ENCODE measurements around the gene GSTM2. TPM values are rescaled to one million over a fixed set of nuclear protein-coding genes. Genes with fewer than 3 reads are reported as not detected.

The GSTM2 gene
- total RNA-seq, 1 experiment from 2014 or later = 47.3 TPM

DNA sequence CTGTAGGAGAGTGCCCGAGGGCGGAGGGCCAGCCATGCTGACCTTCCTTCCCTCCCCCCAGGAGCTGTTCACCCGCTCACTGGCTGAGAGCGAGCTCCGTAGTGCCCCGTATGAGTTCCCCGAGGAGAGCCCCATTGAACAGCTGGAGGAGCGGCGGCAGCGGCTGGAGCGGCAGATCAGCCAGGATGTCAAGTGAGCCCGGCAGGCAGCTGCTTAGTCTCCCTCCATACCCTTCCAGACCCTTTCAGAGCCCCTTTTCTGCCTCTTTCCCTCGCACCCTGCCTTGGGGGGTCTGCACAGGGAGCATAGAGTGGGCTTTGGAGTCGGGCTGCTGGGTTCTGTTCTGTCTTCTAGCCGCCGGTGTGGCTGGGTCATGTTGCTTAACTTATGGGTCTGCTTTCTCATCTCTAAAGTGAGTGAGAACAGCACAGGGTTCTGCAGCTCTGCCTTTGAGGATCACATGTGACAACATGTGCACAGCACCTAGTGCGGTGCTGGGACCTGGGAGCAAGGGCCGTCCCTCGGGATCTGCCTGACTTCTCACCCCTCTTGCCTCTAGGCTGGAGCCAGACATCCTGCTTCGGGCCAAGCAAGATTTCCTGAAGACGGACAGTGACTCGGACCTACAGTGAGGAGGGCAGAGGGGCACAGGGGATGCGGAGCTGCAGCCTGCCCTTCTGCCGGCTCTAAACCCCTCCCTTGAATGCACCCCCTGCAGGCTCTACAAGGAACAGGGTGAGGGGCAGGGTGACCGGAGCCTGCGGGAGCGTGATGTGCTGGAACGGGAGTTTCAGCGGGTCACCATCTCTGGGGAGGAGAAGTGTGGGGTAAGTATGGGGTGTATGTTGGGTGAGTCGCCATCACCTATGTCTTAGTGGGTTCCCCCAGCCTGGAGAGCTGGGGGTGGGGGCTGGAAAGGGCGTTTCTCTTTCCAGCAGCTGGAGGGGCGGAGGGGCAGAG lies 42.0 kb upstream of the GSTM2 start:
- POLR2A ChIA-PET (ENCODE audit: low non-redundant PET) = no interaction called here
- intact Hi-C loops (cut with micrococcal nuclease; ENCODE audit: unreplicated experiment) = no loop called here
- Histone ChIP-seq H3K27ac (ENCODE audit: low read depth, low read length, poor library complexity, severe bottlenecking) (no peak overlapping the region), H3K9me3 (ENCODE audit: low read depth, low read length, poor library complexity, severe bottlenecking) (no peaks in the 10 kb centered on the region), H3K27me3 (replicated peaks; ENCODE audit: insufficient read depth, low read depth, low read length, poor library complexity) (no peaks in the 10 kb centered on the region), H3K4me1 (ENCODE audit: insufficient read depth, low read length, poor library complexity, severe bottlenecking) (peaks cover 30% of the 10 kb centered on the region), H3K36me3 (ENCODE audit: insufficient read depth, low read length, poor library complexity, severe bottlenecking) (peaks cover 42% of the 10 kb centered on the region), H3K4me3 (ENCODE audit: low read depth, low read length, poor library complexity, severe bottlenecking) (no peak overlapping the region)
- CTCF ChIA-PET = no interaction called here
- TF ChIP-seq, protein P1, sequence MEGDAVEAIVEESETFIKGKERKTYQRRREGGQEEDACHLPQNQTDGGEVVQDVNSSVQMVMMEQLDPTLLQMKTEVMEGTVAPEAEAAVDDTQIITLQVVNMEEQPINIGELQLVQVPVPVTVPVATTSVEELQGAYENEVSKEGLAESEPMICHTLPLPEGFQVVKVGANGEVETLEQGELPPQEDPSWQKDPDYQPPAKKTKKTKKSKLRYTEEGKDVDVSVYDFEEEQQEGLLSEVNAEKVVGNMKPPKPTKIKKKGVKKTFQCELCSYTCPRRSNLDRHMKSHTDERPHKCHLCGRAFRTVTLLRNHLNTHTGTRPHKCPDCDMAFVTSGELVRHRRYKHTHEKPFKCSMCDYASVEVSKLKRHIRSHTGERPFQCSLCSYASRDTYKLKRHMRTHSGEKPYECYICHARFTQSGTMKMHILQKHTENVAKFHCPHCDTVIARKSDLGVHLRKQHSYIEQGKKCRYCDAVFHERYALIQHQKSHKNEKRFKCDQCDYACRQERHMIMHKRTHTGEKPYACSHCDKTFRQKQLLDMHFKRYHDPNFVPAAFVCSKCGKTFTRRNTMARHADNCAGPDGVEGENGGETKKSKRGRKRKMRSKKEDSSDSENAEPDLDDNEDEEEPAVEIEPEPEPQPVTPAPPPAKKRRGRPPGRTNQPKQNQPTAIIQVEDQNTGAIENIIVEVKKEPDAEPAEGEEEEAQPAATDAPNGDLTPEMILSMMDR (conservative IDR thresholded peaks at IDR 0.05; ENCODE audit: low read depth, low read length) = no peak
- TF ChIP-seq EZH2 (IDR thresholded peaks at IDR 0.05; ENCODE audit: borderline replicate concordance, low read depth, low read length, poor library complexity, severe bottlenecking) = no peak
- no TSS peak for BruUV-seq (replicated peaks)
- DNase-seq (ENCODE audit: low spot score) = no peak

DNA sequence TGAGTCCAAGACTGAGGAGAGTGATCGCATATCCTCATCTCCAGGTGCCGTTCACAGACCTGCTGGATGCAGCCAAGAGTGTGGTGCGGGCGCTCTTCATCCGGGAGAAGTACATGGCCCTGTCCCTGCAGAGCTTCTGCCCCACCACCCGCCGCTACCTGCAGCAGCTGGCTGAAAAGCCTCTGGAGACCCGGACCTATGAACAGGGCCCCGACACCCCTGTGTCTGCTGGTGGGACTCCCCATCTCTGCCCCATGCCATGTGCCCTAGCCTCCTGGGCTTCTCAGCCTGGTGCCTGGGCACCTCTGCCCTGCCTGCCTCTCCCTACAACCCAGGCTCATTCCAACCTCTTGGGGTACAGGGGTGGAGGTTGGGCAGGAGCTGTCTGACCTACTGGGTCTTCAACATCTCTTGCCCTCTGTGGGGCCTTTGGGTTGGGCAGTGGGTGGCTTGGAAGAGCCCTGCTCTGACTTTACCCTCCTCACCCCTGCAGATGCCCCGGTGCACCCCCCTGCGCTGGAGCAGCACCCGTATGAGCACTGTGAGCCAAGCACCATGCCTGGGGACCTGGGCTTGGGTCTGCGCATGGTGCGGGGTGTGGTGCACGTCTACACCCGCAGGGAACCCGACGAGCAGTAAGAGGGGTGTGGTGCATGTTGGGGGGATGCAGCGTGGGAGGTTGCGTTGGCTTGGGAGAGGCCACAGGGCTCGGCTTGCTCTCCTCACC lies 41.0 kb upstream of the GSTM2 start:
- TF ChIP-seq, protein P1 (conservative IDR thresholded peaks at IDR 0.05; ENCODE audit: low read depth, low read length) = no peak
- no peak for TF ChIP-seq EZH2 (IDR thresholded peaks at IDR 0.05; ENCODE audit: borderline replicate concordance, low read depth, low read length, poor library complexity, severe bottlenecking)
- POLR2A ChIA-PET (ENCODE audit: low non-redundant PET) = no interaction called here
- CTCF ChIA-PET = no interaction called here
- Histone ChIP-seq H3K4me1 (ENCODE audit: insufficient read depth, low read length, poor library complexity, severe bottlenecking) (peaks cover 25% of the 10 kb centered on the region), H3K36me3 (ENCODE audit: insufficient read depth, low read length, poor library complexity, severe bottlenecking) (peaks cover 49% of the 10 kb centered on the region), H3K27me3 (replicated peaks; ENCODE audit: insufficient read depth, low read depth, low read length, poor library complexity) (no peaks in the 10 kb centered on the region), H3K9me3 (ENCODE audit: low read depth, low read length, poor library complexity, severe bottlenecking) (no peaks in the 10 kb centered on the region), H3K27ac (ENCODE audit: low read depth, low read length, poor library complexity, severe bottlenecking) (no peak overlapping the region), H3K4me3 (ENCODE audit: low read depth, low read length, poor library complexity, severe bottlenecking) (no peak overlapping the region)
- no TSS peak for BruUV-seq (replicated peaks)
- no peak for DNase-seq (ENCODE audit: low spot score)
- intact Hi-C loops (cut with micrococcal nuclease; ENCODE audit: unreplicated experiment) = no loop called here

DNA sequence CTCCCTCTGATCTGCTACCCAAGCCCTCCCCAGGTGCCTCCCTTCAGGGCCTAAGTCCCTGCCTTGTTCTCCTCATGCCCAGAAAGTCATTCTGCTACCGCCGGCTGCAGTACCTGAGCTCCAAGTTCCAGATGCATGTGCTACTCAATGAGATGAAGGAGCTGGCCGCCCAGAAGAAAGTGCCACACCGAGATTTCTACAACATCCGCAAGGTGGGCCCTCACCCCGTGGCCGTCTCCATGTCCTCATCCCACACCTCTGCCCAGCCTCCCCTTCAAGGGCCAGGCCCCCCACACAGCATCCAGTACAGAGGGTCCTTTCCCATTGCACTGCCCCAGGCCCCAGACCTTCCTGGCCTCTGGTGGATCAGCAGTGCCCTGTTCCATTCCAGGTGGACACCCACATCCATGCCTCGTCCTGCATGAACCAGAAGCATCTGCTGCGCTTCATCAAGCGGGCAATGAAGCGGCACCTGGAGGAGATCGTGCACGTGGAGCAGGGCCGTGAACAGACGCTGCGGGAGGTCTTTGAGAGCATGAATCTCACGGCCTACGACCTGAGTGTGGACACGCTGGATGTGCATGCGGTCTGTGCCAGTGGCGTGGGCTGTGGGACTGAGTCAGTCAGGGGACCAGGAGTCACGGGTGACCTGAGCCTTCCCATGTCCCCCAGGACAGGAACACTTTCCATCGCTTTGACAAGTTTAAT lies 40.0 kb upstream of the GSTM2 start:
- Histone ChIP-seq H3K9me3 (ENCODE audit: low read depth, low read length, poor library complexity, severe bottlenecking) (no peaks in the 10 kb centered on the region), H3K4me3 (ENCODE audit: low read depth, low read length, poor library complexity, severe bottlenecking) (no peak overlapping the region), H3K36me3 (ENCODE audit: insufficient read depth, low read length, poor library complexity, severe bottlenecking) (peaks cover 49% of the 10 kb centered on the region), H3K4me1 (ENCODE audit: insufficient read depth, low read length, poor library complexity, severe bottlenecking) (peaks cover 23% of the 10 kb centered on the region), H3K27ac (ENCODE audit: low read depth, low read length, poor library complexity, severe bottlenecking) (no peak overlapping the region), H3K27me3 (replicated peaks; ENCODE audit: insufficient read depth, low read depth, low read length, poor library complexity) (no peaks in the 10 kb centered on the region)
- TF ChIP-seq, protein P1 (conservative IDR thresholded peaks at IDR 0.05; ENCODE audit: low read depth, low read length) = no peak
- no peak for TF ChIP-seq EZH2 (IDR thresholded peaks at IDR 0.05; ENCODE audit: borderline replicate concordance, low read depth, low read length, poor library complexity, severe bottlenecking)
- no peak for DNase-seq (ENCODE audit: low spot score)
- intact Hi-C loops (cut with micrococcal nuclease; ENCODE audit: unreplicated experiment) = no loop called here
- TSS peak; percentile 11 for BruUV-seq (replicated peaks)
- ChIA-PET CTCF (interaction anchor here (0.6 to 1.5 kb wide), 2 partner anchors 11 to 82 kb away, joined by 3 read pairs; no protein-coding TSS in a partner anchor), POLR2A (ENCODE audit: low non-redundant PET) (no interaction called here)
